Measurements from ENCODE around the gene DLGAP1.

Gene DLGAP1

DNA sequence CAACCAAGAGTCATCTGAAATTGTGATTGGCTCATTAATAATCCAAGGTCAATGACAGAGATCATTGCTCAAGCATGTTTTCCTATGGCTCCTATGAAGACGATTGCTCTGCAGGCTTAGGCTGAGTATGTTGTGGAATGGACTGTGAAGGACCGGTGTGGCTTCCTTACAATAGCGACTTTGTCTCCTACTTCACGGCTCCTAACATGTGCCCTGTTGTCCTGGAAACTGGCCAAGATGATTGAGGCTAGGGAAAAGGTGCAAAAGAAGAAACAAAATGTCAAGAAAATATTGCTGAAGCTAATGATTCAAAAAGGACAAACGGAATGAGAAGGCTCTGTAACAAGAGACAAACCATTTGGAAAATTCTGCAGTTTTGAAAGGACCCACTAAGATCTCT, 24.3 kb downstream of the DLGAP1 start:
- Histone ChIP-seq H3K27me3 (ENCODE audit: control insufficient read depth, insufficient read depth, low read length) (no peaks in the 10 kb centered on the region), H3K36me3 (ENCODE audit: control insufficient read depth, insufficient read depth, low read length) (no peaks in the 10 kb centered on the region), H3K4me3 (ENCODE audit: low read length) (no peak overlapping the region), H3K9me3 (ENCODE audit: control insufficient read depth, low read length) (no peaks in the 10 kb centered on the region), H3K4me1 (ENCODE audit: control insufficient read depth, insufficient read depth, low read length) (no peaks in the 10 kb centered on the region), H3K9ac (ENCODE audit: low read length) (no peak overlapping the region)

DNA sequence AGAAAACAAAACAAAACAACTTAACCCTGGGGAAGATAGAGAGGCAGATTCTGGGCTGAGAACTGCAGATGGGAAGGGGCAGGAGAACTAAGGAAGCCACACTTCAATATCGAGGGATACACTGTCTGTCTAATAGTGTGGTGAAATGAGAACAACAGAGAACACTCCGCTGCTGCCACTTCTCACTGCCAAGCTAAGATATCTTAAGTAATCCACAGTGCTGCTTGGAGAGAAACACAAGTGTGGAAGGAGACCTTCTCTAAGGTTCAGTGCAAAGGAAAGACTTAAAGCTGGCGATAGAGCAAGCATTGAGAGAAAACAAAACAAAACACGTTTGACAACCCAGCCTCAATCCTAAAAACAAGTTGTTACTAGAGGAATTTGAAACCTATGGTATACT, 37.4 kb downstream of the DLGAP1 start:
- Histone ChIP-seq H3K4me1 (ENCODE audit: control insufficient read depth, insufficient read depth, low read length) (no peaks in the 10 kb centered on the region), H3K4me3 (ENCODE audit: low read length) (no peak overlapping the region), H3K36me3 (ENCODE audit: control insufficient read depth, insufficient read depth, low read length) (no peaks in the 10 kb centered on the region), H3K9ac (ENCODE audit: low read length) (no peak overlapping the region), H3K27me3 (ENCODE audit: control insufficient read depth, insufficient read depth, low read length) (no peaks in the 10 kb centered on the region), H3K9me3 (ENCODE audit: control insufficient read depth, low read length) (no peaks in the 10 kb centered on the region)

DNA sequence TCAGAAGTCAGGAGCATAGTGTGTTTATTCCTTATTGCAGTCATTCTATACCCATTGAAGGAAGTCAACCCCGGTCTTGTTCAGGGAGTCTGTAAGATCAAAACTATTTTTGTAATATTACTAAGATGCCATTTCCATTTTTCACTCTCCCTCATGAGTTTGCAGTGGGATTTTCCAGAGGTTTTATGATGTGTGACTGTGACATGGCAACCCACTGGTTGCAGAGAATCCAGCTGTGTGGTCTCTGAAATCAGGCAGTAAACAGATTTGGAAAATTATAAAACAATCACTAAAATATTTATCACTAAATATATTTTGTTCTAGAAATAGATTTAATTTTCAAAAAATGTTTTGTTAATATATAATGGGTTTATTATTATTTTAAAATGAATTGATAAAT, 38.1 kb downstream of the DLGAP1 start:
- Histone ChIP-seq H3K4me3 (ENCODE audit: low read length) (no peak overlapping the region), H3K36me3 (ENCODE audit: control insufficient read depth, insufficient read depth, low read length) (no peaks in the 10 kb centered on the region), H3K9ac (ENCODE audit: low read length) (no peak overlapping the region), H3K4me1 (ENCODE audit: control insufficient read depth, insufficient read depth, low read length) (no peaks in the 10 kb centered on the region), H3K9me3 (ENCODE audit: control insufficient read depth, low read length) (no peaks in the 10 kb centered on the region), H3K27me3 (ENCODE audit: control insufficient read depth, insufficient read depth, low read length) (no peaks in the 10 kb centered on the region)

- Histone ChIP-seq H3K4me3 (ENCODE audit: low read length) (no peak overlapping the region), H3K27me3 (ENCODE audit: control insufficient read depth, insufficient read depth, low read length) (no peaks in the 10 kb centered on the region), H3K9ac (ENCODE audit: low read length) (no peak overlapping the region), H3K4me1 (ENCODE audit: control insufficient read depth, insufficient read depth, low read length) (no peaks in the 10 kb centered on the region), H3K9me3 (ENCODE audit: control insufficient read depth, low read length) (no peaks in the 10 kb centered on the region), H3K36me3 (ENCODE audit: control insufficient read depth, insufficient read depth, low read length) (no peaks in the 10 kb centered on the region)
Observed at GRCh38 chr18:4412286-4412685, 42.8 kb downstream of the DLGAP1 start.

GRCh38 chr18:4406856-4407255, 48.3 kb downstream of the DLGAP1 start:
- Histone ChIP-seq H3K9me3 (ENCODE audit: control insufficient read depth, low read length) (no peaks in the 10 kb centered on the region), H3K27me3 (ENCODE audit: control insufficient read depth, insufficient read depth, low read length) (no peaks in the 10 kb centered on the region)

GRCh38 chr18:4405965-4406364, 49.1 kb downstream of the DLGAP1 start:
- H3K9ac ChIP-seq (ENCODE audit: low read length) = no peak overlapping the region
- H3K9me3 ChIP-seq (ENCODE audit: control insufficient read depth, low read length) = no peaks in the 10 kb centered on the region
- H3K36me3 ChIP-seq (ENCODE audit: control insufficient read depth, insufficient read depth, low read length) = no peaks in the 10 kb centered on the region
- H3K4me1 ChIP-seq (ENCODE audit: control insufficient read depth, insufficient read depth, low read length) = no peaks in the 10 kb centered on the region
- no peaks in the 10 kb centered on the region for H3K27me3 ChIP-seq (ENCODE audit: control insufficient read depth, insufficient read depth, low read length)
- H3K4me3 ChIP-seq (ENCODE audit: low read length) = no peak overlapping the region

More at GRCh38 chr18:4406856-4407255, 48.3 kb downstream of the DLGAP1 start:
- Histone ChIP-seq H3K4me3 (ENCODE audit: low read length) (no peak overlapping the region), H3K4me1 (ENCODE audit: control insufficient read depth, insufficient read depth, low read length) (no peaks in the 10 kb centered on the region), H3K9ac (ENCODE audit: low read length) (no peak overlapping the region), H3K36me3 (ENCODE audit: control insufficient read depth, insufficient read depth, low read length) (no peaks in the 10 kb centered on the region)

- H3K4me1 ChIP-seq (ENCODE audit: control insufficient read depth, insufficient read depth, low read length) = no peaks in the 10 kb centered on the region
- no peak overlapping the region for H3K9ac ChIP-seq (ENCODE audit: low read length)
- no peaks in the 10 kb centered on the region for H3K27me3 ChIP-seq (ENCODE audit: control insufficient read depth, insufficient read depth, low read length)
- H3K4me3 ChIP-seq (ENCODE audit: low read length) = no peak overlapping the region
- no peaks in the 10 kb centered on the region for H3K36me3 ChIP-seq (ENCODE audit: control insufficient read depth, insufficient read depth, low read length)
- no peaks in the 10 kb centered on the region for H3K9me3 ChIP-seq (ENCODE audit: control insufficient read depth, low read length)
Observed at GRCh38 chr18:4403836-4404235, 51.3 kb downstream of the DLGAP1 start.

- no peaks in the 10 kb centered on the region for H3K9me3 ChIP-seq (ENCODE audit: control insufficient read depth, low read length)
- no peak overlapping the region for H3K4me3 ChIP-seq (ENCODE audit: low read length)
- no peak overlapping the region for H3K9ac ChIP-seq (ENCODE audit: low read length)
- H3K27me3 ChIP-seq (ENCODE audit: control insufficient read depth, insufficient read depth, low read length) = no peaks in the 10 kb centered on the region
- H3K4me1 ChIP-seq (ENCODE audit: control insufficient read depth, insufficient read depth, low read length) = no peaks in the 10 kb centered on the region
- no peaks in the 10 kb centered on the region for H3K36me3 ChIP-seq (ENCODE audit: control insufficient read depth, insufficient read depth, low read length)
Observed at GRCh38 chr18:4400911-4401310, 54.2 kb downstream of the DLGAP1 start.

DNA sequence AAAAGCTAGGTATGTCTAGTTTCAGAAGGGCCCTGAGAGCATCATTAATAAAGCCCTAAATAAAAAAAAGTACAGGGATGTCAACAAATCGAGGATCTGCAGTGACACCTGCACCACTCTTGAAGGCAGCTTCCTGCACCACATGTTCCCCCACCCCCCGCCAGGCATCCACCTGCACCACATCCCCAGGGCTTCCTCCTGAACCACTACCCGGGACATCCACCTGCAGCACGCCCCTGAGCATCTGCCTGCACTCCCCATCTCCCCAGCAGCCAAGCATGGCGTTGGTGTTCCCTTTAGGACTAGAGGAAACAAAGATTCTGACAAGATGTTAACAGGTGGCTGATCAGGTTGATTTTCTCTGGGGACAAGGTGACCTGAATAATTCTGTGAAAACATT, 55.2 kb downstream of the DLGAP1 start:
- Histone ChIP-seq H3K36me3 (ENCODE audit: control insufficient read depth, insufficient read depth, low read length) (no peaks in the 10 kb centered on the region), H3K9me3 (ENCODE audit: control insufficient read depth, low read length) (no peaks in the 10 kb centered on the region), H3K27me3 (ENCODE audit: control insufficient read depth, insufficient read depth, low read length) (no peaks in the 10 kb centered on the region), H3K4me1 (ENCODE audit: control insufficient read depth, insufficient read depth, low read length) (no peaks in the 10 kb centered on the region), H3K4me3 (ENCODE audit: low read length) (no peak overlapping the region), H3K9ac (ENCODE audit: low read length) (no peak overlapping the region)

GRCh38 chr18:4394700-4395099, 60.4 kb downstream of the DLGAP1 start:
- Histone ChIP-seq H3K4me3 (ENCODE audit: low read length) (no peak overlapping the region), H3K27me3 (ENCODE audit: control insufficient read depth, insufficient read depth, low read length) (no peaks in the 10 kb centered on the region), H3K9ac (ENCODE audit: low read length) (no peak overlapping the region), H3K36me3 (ENCODE audit: control insufficient read depth, insufficient read depth, low read length) (no peaks in the 10 kb centered on the region), H3K4me1 (ENCODE audit: control insufficient read depth, insufficient read depth, low read length) (no peaks in the 10 kb centered on the region), H3K9me3 (ENCODE audit: control insufficient read depth, low read length) (no peaks in the 10 kb centered on the region)

GRCh38 chr18:4391859-4392258, 63.2 kb downstream of the DLGAP1 start:
- H3K36me3 ChIP-seq (ENCODE audit: control insufficient read depth, insufficient read depth, low read length) = no peaks in the 10 kb centered on the region
- H3K27me3 ChIP-seq (ENCODE audit: control insufficient read depth, insufficient read depth, low read length) = no peaks in the 10 kb centered on the region
- no peaks in the 10 kb centered on the region for H3K4me1 ChIP-seq (ENCODE audit: control insufficient read depth, insufficient read depth, low read length)
- H3K4me3 ChIP-seq (ENCODE audit: low read length) = no peak overlapping the region
- H3K9me3 ChIP-seq (ENCODE audit: control insufficient read depth, low read length) = no peaks in the 10 kb centered on the region
- no peak overlapping the region for H3K9ac ChIP-seq (ENCODE audit: low read length)

DNA sequence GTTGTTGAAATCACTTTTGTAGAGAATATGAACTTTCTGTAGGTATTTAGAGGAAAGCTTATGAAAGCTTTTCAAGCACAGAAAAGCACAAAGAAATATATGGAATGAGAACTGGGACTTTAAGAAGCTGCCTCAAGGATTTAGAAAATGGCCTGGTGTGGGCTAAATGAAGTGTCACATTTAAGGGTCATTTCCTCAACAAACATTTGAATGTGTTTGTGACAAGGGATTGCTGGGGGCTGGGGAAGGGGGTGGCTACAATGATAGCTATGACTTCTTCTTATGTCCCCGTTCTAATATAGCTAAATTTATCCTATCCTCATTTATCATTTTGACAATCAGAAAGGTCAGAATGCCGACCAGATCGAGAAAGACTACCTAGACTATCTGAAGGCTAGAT, 69.2 kb downstream of the DLGAP1 start:
- Histone ChIP-seq H3K27me3 (ENCODE audit: control insufficient read depth, insufficient read depth, low read length) (no peaks in the 10 kb centered on the region), H3K9ac (ENCODE audit: low read length) (no peak overlapping the region), H3K36me3 (ENCODE audit: control insufficient read depth, insufficient read depth, low read length) (no peaks in the 10 kb centered on the region), H3K4me3 (ENCODE audit: low read length) (no peak overlapping the region), H3K4me1 (ENCODE audit: control insufficient read depth, insufficient read depth, low read length) (no peaks in the 10 kb centered on the region), H3K9me3 (ENCODE audit: control insufficient read depth, low read length) (no peaks in the 10 kb centered on the region)

DNA sequence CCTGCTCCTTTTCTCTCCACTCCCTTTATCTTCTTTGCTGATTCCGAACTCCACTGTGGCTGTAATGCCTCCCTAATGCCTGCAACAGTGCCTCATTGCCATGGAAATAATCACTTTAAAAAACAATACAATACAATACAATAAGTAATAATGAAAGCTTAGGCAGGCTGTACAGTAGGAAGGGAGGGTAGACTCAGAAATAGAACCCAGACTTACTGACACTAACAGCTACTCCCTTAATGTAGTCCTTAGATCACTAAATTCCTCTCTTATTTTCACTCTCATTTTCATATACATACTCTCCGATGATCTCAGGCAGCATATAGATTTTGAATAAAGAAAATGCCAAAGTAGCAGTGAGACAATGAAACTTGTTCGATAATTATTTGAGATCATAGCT, 70.2 kb downstream of the DLGAP1 start:
- Histone ChIP-seq H3K4me1 (ENCODE audit: control insufficient read depth, insufficient read depth, low read length) (no peaks in the 10 kb centered on the region), H3K27me3 (ENCODE audit: control insufficient read depth, insufficient read depth, low read length) (no peaks in the 10 kb centered on the region), H3K9ac (ENCODE audit: low read length) (no peak overlapping the region), H3K9me3 (ENCODE audit: control insufficient read depth, low read length) (no peaks in the 10 kb centered on the region), H3K36me3 (ENCODE audit: control insufficient read depth, insufficient read depth, low read length) (no peaks in the 10 kb centered on the region), H3K4me3 (ENCODE audit: low read length) (no peak overlapping the region)
